BJ (cell line): ENCODE measurements around the gene UIMC1. TPM values are rescaled to one million over a fixed set of nuclear protein-coding genes. Genes with fewer than 3 reads are reported as not detected.
"Not testable (repeated sequence)": the region's sequence is repeated elsewhere in the genome, so short reads cannot be mapped to it uniquely, and the experiment has no call there.

Experiments
- CTCF ChIA-PET: fragments of 350-600 bp; formaldehyde crosslinking; extraction: SDS; loops from one replicate; lab custom pipeline; 2021; ENCODE audit warnings: antibody characterized with exemption, inconsistent platforms; lab: Yijun Ruan, JAX
- POLR2A ChIA-PET: fragments of 300-600 bp; sonication (Branson Sonifier 250); formaldehyde crosslinking; extraction: SDS; loops from one replicate; lab custom pipeline; 2021; ENCODE audit warnings: antibody characterized with exemption; lab: Charles Lee
- DNase-seq: peaks from one replicate; pipeline ENCODE4 v3.0.0-alpha.2; 2011; ENCODE audit warnings: low read depth
- H3K27me3 ChIP-seq: 2 replicates; pipeline ENCODE4 v1.6.0; 2011; ENCODE audit warnings: low read length; ENCODE audit not compliant: control insufficient read depth, insufficient read depth
- H3K36me3 ChIP-seq: 2 replicates; pipeline ENCODE4 v1.5.1; 2011; ENCODE audit warnings: low read length; ENCODE audit not compliant: control insufficient read depth, insufficient read depth
- H3K4me3 ChIP-seq: 2 replicates; pipeline ENCODE4 v1.5.1; 2011; ENCODE audit warnings: low read depth, mild to moderate bottlenecking, control low read depth, low read length
- CTCF ChIP-seq: IDR thresholded peaks from 2 replicates; pipeline ENCODE4 v1.5.1; 2011; ENCODE audit warnings: low read depth, mild to moderate bottlenecking, control low read depth, inconsistent platforms, low read length, moderate library complexity; ENCODE audit not compliant: insufficient read depth
- polyA plus RNA-seq: library from polyadenylated mRNA; depleted of rRNA; stranded (reverse); fragments of >200 nt; gene quantifications from 2 replicates; pipeline ENCODE4 v1.2.3, GENCODE V29; 2011

The UIMC1 gene
- polyA plus RNA-seq, 1 experiment, result 14.1 TPM

GRCh38 chr5:176983112-176983511 is 23.5 kb downstream of the UIMC1 start:
- CTCF ChIA-PET, H3K27me3 ChIP-seq, H3K4me3 ChIP-seq, POLR2A ChIA-PET, H3K36me3 ChIP-seq, DNase-seq: not testable (repeated sequence)

GRCh38 chr5:176980818-176981217 is 25.8 kb downstream of the UIMC1 start:
- no peak for DNase-seq
- ChIA-PET POLR2A (no interaction called here), CTCF (no interaction called here)
- Histone ChIP-seq H3K4me3 (no peak overlapping the region), H3K27me3 (no peaks in the 10 kb centered on the region), H3K36me3 (peaks cover 2% of the 10 kb centered on the region; the same call in 1 of the 2 replicates)
- TF ChIP-seq CTCF, result no peak

DNA sequence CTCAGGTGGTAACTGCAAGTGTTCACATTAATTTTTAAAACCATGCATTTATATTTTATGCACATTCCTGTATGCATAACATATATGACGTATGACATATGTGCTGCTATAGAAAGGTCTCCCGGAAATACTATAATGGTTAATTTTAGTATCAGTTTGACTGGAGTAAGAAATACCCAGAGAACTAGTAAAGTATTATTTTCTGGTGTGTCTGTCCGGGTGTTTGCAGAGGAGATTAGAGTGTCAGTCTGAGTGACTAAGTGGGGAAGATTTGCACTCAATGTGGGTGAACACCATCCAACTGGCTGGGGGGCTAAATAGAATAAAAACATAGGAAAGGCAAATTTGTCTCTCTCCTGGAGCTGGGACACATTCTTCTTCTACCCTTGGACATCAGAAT is 26.9 kb downstream of the UIMC1 start:
- TF ChIP-seq CTCF, result no peak
- H3K27me3 ChIP-seq, result no peaks in the 10 kb centered on the region
- H3K4me3 ChIP-seq, result no peak overlapping the region
- ChIA-PET POLR2A (interaction anchor here (0.6 kb wide), 1 partner anchor 12 kb away, joined by 5 read pairs; no protein-coding TSS in a partner anchor), CTCF (no interaction called here)
- DNase-seq, result no peak
- peaks cover 2% of the 10 kb centered on the region; the same call in 1 of the 2 replicates for H3K36me3 ChIP-seq

- Histone ChIP-seq H3K36me3 (peaks cover 4% of the 10 kb centered on the region; the same call in 1 of the 2 replicates), H3K27me3 (no peaks in the 10 kb centered on the region), H3K4me3 (no peak overlapping the region)
- no peak for TF ChIP-seq CTCF
- ChIA-PET POLR2A (no interaction called here), CTCF (interaction anchor here (1.5 kb wide), 1 partner anchor 305 kb away, joined by 6 read pairs; no protein-coding TSS in a partner anchor)
- no peak for DNase-seq
These were observed 40.9 kb downstream of the UIMC1 start for GRCh38 chr5:176965633-176966032.

DNA sequence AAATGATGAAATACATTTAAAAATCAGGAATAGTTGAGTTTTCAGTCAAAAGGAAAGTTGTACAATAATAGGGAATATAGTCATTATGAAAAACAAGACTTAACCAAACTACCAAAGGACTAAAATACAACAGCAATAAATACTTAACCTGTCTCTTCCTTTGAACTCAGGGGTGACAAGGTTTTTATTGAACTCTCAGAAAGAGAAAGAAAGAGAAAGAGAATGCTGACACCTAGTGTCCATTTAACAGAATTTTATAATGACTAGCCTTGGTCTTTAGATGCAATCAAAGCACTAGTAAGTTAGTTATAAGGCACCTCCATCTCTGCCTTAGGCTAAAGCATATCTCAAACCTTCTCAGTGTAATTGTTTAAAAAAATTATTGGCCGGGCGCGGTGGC is 47.5 kb downstream of the UIMC1 start:
- POLR2A ChIA-PET, result no interaction called here
- CTCF ChIA-PET, result interaction anchor here (0.7 to 1.5 kb wide), 6 partner anchors 11 to 301 kb away, joined by 3 to 10 read pairs (median 4); no protein-coding TSS in a partner anchor
- Histone ChIP-seq H3K36me3 (peaks cover 1% of the 10 kb centered on the region; the same call in 1 of the 2 replicates), H3K4me3 (no peak overlapping the region), H3K27me3 (no peaks in the 10 kb centered on the region)
- TF ChIP-seq CTCF, result peak; percentile 37; the same call in 1 of the 2 replicates
- DNase-seq, result no peak

DNA sequence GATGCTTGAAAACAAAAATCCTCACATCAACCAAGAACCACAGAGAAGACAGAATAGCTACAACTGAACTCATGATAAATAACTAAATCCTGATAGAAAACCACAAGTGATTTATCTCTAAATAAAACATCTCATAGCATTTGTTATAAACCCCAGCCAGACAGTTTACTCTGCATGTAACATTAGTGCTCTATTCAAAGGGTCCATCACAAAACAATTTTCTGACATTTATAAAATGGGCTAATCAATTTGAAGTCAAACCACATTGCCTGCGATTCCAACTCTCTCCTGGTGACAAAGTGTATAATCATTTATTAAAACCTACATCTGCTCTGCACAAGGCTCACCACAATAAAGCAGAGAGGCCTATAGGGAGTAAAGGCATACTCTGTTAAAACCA is 49.8 kb downstream of the UIMC1 start:
- TF ChIP-seq CTCF, result no peak
- peaks cover 1% of the 10 kb centered on the region; the same call in 1 of the 2 replicates for H3K36me3 ChIP-seq
- H3K4me3 ChIP-seq, result no peak overlapping the region
- ChIA-PET POLR2A (no interaction called here), CTCF (interaction anchor here (0.5 kb wide), 1 partner anchor 26 kb away, joined by 3 read pairs; no protein-coding TSS in a partner anchor)
- no peak for DNase-seq
- no peaks in the 10 kb centered on the region for H3K27me3 ChIP-seq
